Measurements from ENCODE around the gene RMI2.

Gene RMI2

GRCh38 chr16:11394593-11394960, 49.3 kb downstream of the RMI2 start:
- Histone ChIP-seq H4K12ac (ENCODE audit: low read depth, low read length) (no peak overlapping the region), H3K4ac (ENCODE audit: low read depth, low read length) (no peak overlapping the region), H3K18ac (ENCODE audit: low read length) (no peak overlapping the region), H3K4me1 (ENCODE audit: control insufficient read depth in 1 of 2, insufficient read depth in 2 of 2, low read length in 2 of 2) (peaks cover 4 to 12% of the 10 kb centered on the region in 2 experiments), H3K23ac (ENCODE audit: low read length) (no peak overlapping the region), H3K79me1 (ENCODE audit: low read length) (no peaks in the 10 kb centered on the region), H3K9ac (ENCODE audit: low read length) (no peak overlapping the region), H2BK12ac (ENCODE audit: low read length) (no peak overlapping the region), H3K14ac (ENCODE audit: low read length) (no peak overlapping the region), H3K4me2 (ENCODE audit: low read length) (no peak overlapping the region), H2AFZ (ENCODE audit: insufficient read depth, low read length, poor library complexity) (no peak overlapping the region), H3K27me3 (ENCODE audit: insufficient read depth, low read length) (no peaks in the 10 kb centered on the region), H2BK5ac (ENCODE audit: low read depth, low read length, poor library complexity) (no peak overlapping the region), H3K9me3 (ENCODE audit: insufficient read depth, low read depth, low read length) (no peaks in the 10 kb centered on the region), H3K4me3 (ENCODE audit: low read depth, low read length) (no peak overlapping the region), H3K27ac (ENCODE audit: low read depth, low read length) (no peak overlapping the region), H4K8ac (ENCODE audit: low read depth, low read length) (no peak overlapping the region), H3K79me2 (ENCODE audit: control insufficient read depth, insufficient read depth, low read length, poor library complexity) (no peaks in the 10 kb centered on the region), H3K36me3 (ENCODE audit: control insufficient read depth in 1 of 2, insufficient read depth in 2 of 2, low read length in 2 of 2) (no peaks in the 10 kb centered on the region), H2AK5ac (ENCODE audit: low read length) (no peak overlapping the region), H2BK120ac (ENCODE audit: insufficient read depth, low read length, poor library complexity) (no peak overlapping the region), H4K91ac (ENCODE audit: low read depth, low read length) (no peak overlapping the region)
- DNase-seq: no peak
- WGBS (ENCODE audit: extremely low coverage, insufficient coverage, insufficient read length): no CpG with 5 or more reads among the region's 3 CpGs

GRCh38 chr16:11395008-11395948, 50.0 kb downstream of the RMI2 start:
- no peak overlapping the region for H2BK120ac ChIP-seq (ENCODE audit: insufficient read depth, low read length, poor library complexity)
- H3K79me2 ChIP-seq (ENCODE audit: control insufficient read depth, insufficient read depth, low read length, poor library complexity): no peaks in the 10 kb centered on the region
- H3K36me3 ChIP-seq (ENCODE audit: control insufficient read depth in 1 of 2, insufficient read depth in 2 of 2, low read length in 2 of 2): no peaks in the 10 kb centered on the region
- H3K27me3 ChIP-seq (ENCODE audit: insufficient read depth, low read length): no peaks in the 10 kb centered on the region
- H4K91ac ChIP-seq (ENCODE audit: low read depth, low read length): no peak overlapping the region
- no peak overlapping the region for H2BK5ac ChIP-seq (ENCODE audit: low read depth, low read length, poor library complexity)
- no peak overlapping the region for H3K9ac ChIP-seq (ENCODE audit: low read length)
- H2AFZ ChIP-seq (ENCODE audit: insufficient read depth, low read length, poor library complexity): no peak overlapping the region
- peaks cover 1 to 8% of the 10 kb centered on the region in 2 experiments for H3K4me1 ChIP-seq (ENCODE audit: control insufficient read depth in 1 of 2, insufficient read depth in 2 of 2, low read length in 2 of 2)
- H2BK12ac ChIP-seq (ENCODE audit: low read length): no peak overlapping the region
- H3K4me2 ChIP-seq (ENCODE audit: low read length): no peak overlapping the region
- H3K9me3 ChIP-seq (ENCODE audit: insufficient read depth, low read depth, low read length): no peaks in the 10 kb centered on the region
- H3K4ac ChIP-seq (ENCODE audit: low read depth, low read length): no peak overlapping the region
- no peaks in the 10 kb centered on the region for H3K79me1 ChIP-seq (ENCODE audit: low read length)
- no peak overlapping the region for H4K12ac ChIP-seq (ENCODE audit: low read depth, low read length)
- no peak overlapping the region for H3K4me3 ChIP-seq (ENCODE audit: low read depth, low read length)
- no CpG with 5 or more reads among the region's 22 CpGs for WGBS (ENCODE audit: extremely low coverage, insufficient coverage, insufficient read length)
- H3K18ac ChIP-seq (ENCODE audit: low read length): no peak overlapping the region
- no peak for DNase-seq
- no peak overlapping the region for H3K23ac ChIP-seq (ENCODE audit: low read length)
- H3K27ac ChIP-seq (ENCODE audit: low read depth, low read length): no peak overlapping the region
- H3K14ac ChIP-seq (ENCODE audit: low read length): no peak overlapping the region
- H2AK5ac ChIP-seq (ENCODE audit: low read length): no peak overlapping the region
- H4K8ac ChIP-seq (ENCODE audit: low read depth, low read length): no peak overlapping the region

GRCh38 chr16:11395949-11396240, 50.6 kb downstream of the RMI2 start:
- Histone ChIP-seq H3K27me3 (ENCODE audit: insufficient read depth, low read length) (no peaks in the 10 kb centered on the region), H2AK5ac (ENCODE audit: low read length) (no peak overlapping the region), H3K79me2 (ENCODE audit: control insufficient read depth, insufficient read depth, low read length, poor library complexity) (no peaks in the 10 kb centered on the region), H3K4me1 (ENCODE audit: control insufficient read depth in 1 of 2, insufficient read depth in 2 of 2, low read length in 2 of 2) (peaks cover 0 to 3% of the 10 kb centered on the region in 2 experiments), H2AFZ (ENCODE audit: insufficient read depth, low read length, poor library complexity) (no peak overlapping the region), H3K9ac (ENCODE audit: low read length) (no peak overlapping the region), H3K36me3 (ENCODE audit: control insufficient read depth in 1 of 2, insufficient read depth in 2 of 2, low read length in 2 of 2) (no peaks in the 10 kb centered on the region), H4K91ac (ENCODE audit: low read depth, low read length) (no peak overlapping the region), H3K4me2 (ENCODE audit: low read length) (no peak overlapping the region), H3K4ac (ENCODE audit: low read depth, low read length) (no peak overlapping the region), H3K18ac (ENCODE audit: low read length) (no peak overlapping the region), H2BK5ac (ENCODE audit: low read depth, low read length, poor library complexity) (no peak overlapping the region), H3K23ac (ENCODE audit: low read length) (no peak overlapping the region), H4K12ac (ENCODE audit: low read depth, low read length) (no peak overlapping the region), H3K79me1 (ENCODE audit: low read length) (no peaks in the 10 kb centered on the region), H2BK12ac (ENCODE audit: low read length) (no peak overlapping the region), H3K14ac (ENCODE audit: low read length) (no peak overlapping the region), H3K27ac (ENCODE audit: low read depth, low read length) (no peak overlapping the region), H4K8ac (ENCODE audit: low read depth, low read length) (no peak overlapping the region), H3K4me3 (ENCODE audit: low read depth, low read length) (no peak overlapping the region), H3K9me3 (ENCODE audit: insufficient read depth, low read depth, low read length) (no peaks in the 10 kb centered on the region), H2BK120ac (ENCODE audit: insufficient read depth, low read length, poor library complexity) (no peak overlapping the region)
- WGBS (ENCODE audit: extremely low coverage, insufficient coverage, insufficient read length): no CpG with 5 or more reads among the region's 3 CpGs
- no peak for DNase-seq

GRCh38 chr16:11396241-11397048, 51.2 kb downstream of the RMI2 start:
- no peaks in the 10 kb centered on the region for H3K79me2 ChIP-seq (ENCODE audit: control insufficient read depth, insufficient read depth, low read length, poor library complexity)

More at GRCh38 chr16:11396241-11397048, 51.2 kb downstream of the RMI2 start:
- no peak overlapping the region for H2BK120ac ChIP-seq (ENCODE audit: insufficient read depth, low read length, poor library complexity)
- H4K12ac ChIP-seq (ENCODE audit: low read depth, low read length): no peak overlapping the region
- no peak overlapping the region for H3K14ac ChIP-seq (ENCODE audit: low read length)
- no peaks in the 10 kb centered on the region for H3K4me1 ChIP-seq (ENCODE audit: control insufficient read depth in 1 of 2, insufficient read depth in 2 of 2, low read length in 2 of 2)
- H3K18ac ChIP-seq (ENCODE audit: low read length): no peak overlapping the region
- no peak overlapping the region for H2BK12ac ChIP-seq (ENCODE audit: low read length)
- H3K79me1 ChIP-seq (ENCODE audit: low read length): no peaks in the 10 kb centered on the region
- H3K27ac ChIP-seq (ENCODE audit: low read depth, low read length): no peak overlapping the region
- DNase-seq: peak; percentile 37 to 79
- H3K27me3 ChIP-seq (ENCODE audit: insufficient read depth, low read length): no peaks in the 10 kb centered on the region
- H3K9me3 ChIP-seq (ENCODE audit: insufficient read depth, low read depth, low read length): no peaks in the 10 kb centered on the region
- H2AK5ac ChIP-seq (ENCODE audit: low read length): no peak overlapping the region
- H4K8ac ChIP-seq (ENCODE audit: low read depth, low read length): no peak overlapping the region
- H2BK5ac ChIP-seq (ENCODE audit: low read depth, low read length, poor library complexity): no peak overlapping the region
- H3K4ac ChIP-seq (ENCODE audit: low read depth, low read length): no peak overlapping the region
- no peak overlapping the region for H3K4me3 ChIP-seq (ENCODE audit: low read depth, low read length)
- H4K91ac ChIP-seq (ENCODE audit: low read depth, low read length): no peak overlapping the region
- no peak overlapping the region for H3K4me2 ChIP-seq (ENCODE audit: low read length)
- no peaks in the 10 kb centered on the region for H3K36me3 ChIP-seq (ENCODE audit: control insufficient read depth in 1 of 2, insufficient read depth in 2 of 2, low read length in 2 of 2)
- no CpG with 5 or more reads among the region's 24 CpGs for WGBS (ENCODE audit: extremely low coverage, insufficient coverage, insufficient read length)
- H3K23ac ChIP-seq (ENCODE audit: low read length): no peak overlapping the region
- no peak overlapping the region for H3K9ac ChIP-seq (ENCODE audit: low read length)
- no peak overlapping the region for H2AFZ ChIP-seq (ENCODE audit: insufficient read depth, low read length, poor library complexity)

All from trophoblast cell (in vitro differentiated cells and primary cell).